GDM1 (cell line): ENCODE results near the gene KLHL33.
"Not testable (repeated sequence)": the region's sequence is repeated elsewhere in the genome, so short reads cannot be mapped to it uniquely, and the experiment has no call there.

Experiments used
- DNase-seq: peaks from one replicate; lab custom pipeline; 2025; lab: John Stamatoyannopoulos, UW

Gene KLHL33

GRCh38 chr14:20446889-20447288 is 10.9 kb upstream of the KLHL33 start:
- no peak for DNase-seq

- DNase-seq = not testable (repeated sequence)
Measured at GRCh38 chr14:20443650-20444049, 7.7 kb upstream of the KLHL33 start.

- DNase-seq = peak; percentile 73
Measured at GRCh38 chr14:20441461-20441860, 5.5 kb upstream of the KLHL33 start.

- DNase-seq = peak; percentile 61
Measured at GRCh38 chr14:20440882-20441281, 4.9 kb upstream of the KLHL33 start.

- DNase-seq = no peak
Measured at GRCh38 chr14:20440465-20440864, 4.5 kb upstream of the KLHL33 start.

- no peak for DNase-seq
Measured at GRCh38 chr14:20438664-20439063, 2.7 kb upstream of the KLHL33 start.

- DNase-seq = no peak
Measured at GRCh38 chr14:20436363-20436755, 393 bp upstream of the KLHL33 start.

GRCh38 chr14:20434701-20435581 is 1.0 kb downstream of the KLHL33 start:
- no peak for DNase-seq

GRCh38 chr14:20429801-20430669 is 5.9 kb downstream of the KLHL33 start:
- DNase-seq = no peak

GRCh38 chr14:20428802-20429201 is 7.2 kb downstream of the KLHL33 start:
- DNase-seq = no peak

- no peak for DNase-seq
Measured at GRCh38 chr14:20428010-20428365, 8.0 kb downstream of the KLHL33 start.

GRCh38 chr14:20427231-20428009 is 8.5 kb downstream of the KLHL33 start:
- DNase-seq = peak; percentile 72

- DNase-seq = no peak
Measured at GRCh38 chr14:20424851-20425250, 11.1 kb downstream of the KLHL33 start.

GRCh38 chr14:20422886-20423285 is 13.1 kb downstream of the KLHL33 start:
- no peak for DNase-seq

GRCh38 chr14:20421267-20421666 is 14.7 kb downstream of the KLHL33 start:
- DNase-seq = no peak

GRCh38 chr14:20419419-20419818 is 16.5 kb downstream of the KLHL33 start:
- no peak for DNase-seq

- no peak for DNase-seq
Measured at GRCh38 chr14:20418501-20418909, 17.5 kb downstream of the KLHL33 start.

GRCh38 chr14:20417250-20418186 is 18.4 kb downstream of the KLHL33 start:
- no peak for DNase-seq

GRCh38 chr14:20416223-20416622 is 19.7 kb downstream of the KLHL33 start:
- DNase-seq = no peak

GRCh38 chr14:20415782-20416206 is 20.2 kb downstream of the KLHL33 start:
- DNase-seq = peak; percentile 68

- peak; percentile 35 for DNase-seq
Measured at GRCh38 chr14:20413744-20414082, 22.3 kb downstream of the KLHL33 start.
